Neural cell (in vitro differentiated cells): Measurements from ENCODE around the gene GNAI2. TPM values are rescaled to one million over a fixed set of nuclear protein-coding genes. Genes with fewer than 3 reads are reported as not detected.
A peak's percentile ranks its signal among the peaks of the same experiment; 100 is the strongest.

Source experiments
- H2AFZ ChIP-seq: fragments of 200-600, 300-800 bp; sonication (generic), shearing (Covaris generic); 2 replicates; pipeline ENCODE4 v1.6.0; 2014; ENCODE audit warnings: low read depth, mild to moderate bottlenecking, antibody characterized with exemption, low read length, moderate library complexity
- H3F3A ChIP-seq: fragments of 200-600 bp; shearing (Covaris generic); 2 replicates; pipeline ENCODE4 v1.6.1; 2016; ENCODE audit warnings: mild to moderate bottlenecking, moderate library complexity, mixed read lengths, antibody characterized with exemption, low read length; ENCODE audit not compliant: insufficient read depth, poor library complexity, severe bottlenecking
- H3K27ac ChIP-seq: fragments of 200-600, 300-800 bp; sonication (generic), shearing (Covaris generic); 2 replicates; pipeline ENCODE4 v1.5.1; 2014; ENCODE audit warnings: mild to moderate bottlenecking, low read length, moderate library complexity
- H3K27me3 ChIP-seq: fragments of 300-800, 200-600 bp; sonication (generic), shearing (Covaris generic); 2 replicates; pipeline ENCODE4 v1.6.0; 2014; ENCODE audit warnings: mild to moderate bottlenecking, low read depth, low read length, moderate library complexity; ENCODE audit not compliant: insufficient read depth
- H3K36me3 ChIP-seq: fragments of 300-800, 200-600 bp; sonication (generic), shearing (Covaris generic); 2 replicates; pipeline ENCODE4 v1.5.1; 2014; ENCODE audit warnings: mild to moderate bottlenecking, antibody characterized with exemption, low read length, moderate library complexity; ENCODE audit not compliant: insufficient read depth
- H3K4me2 ChIP-seq: fragments of 300-800, 200-600 bp; sonication (generic), shearing (Covaris generic); 2 replicates; pipeline ENCODE4 v1.6.0; 2014; ENCODE audit warnings: mild to moderate bottlenecking, low read length
- H3K4me3 ChIP-seq: fragments of 300-800, 200-600 bp; sonication (generic), shearing (Covaris generic); 2 replicates; pipeline ENCODE4 v1.5.1; 2014; ENCODE audit warnings: mild to moderate bottlenecking, low read length, moderate library complexity
- H3K79me2 ChIP-seq: fragments of 200-600 bp; shearing (Covaris generic); replicated peaks from 2 replicates; pipeline ENCODE4 v1.6.0; 2014; ENCODE audit warnings: mild to moderate bottlenecking, low read length, moderate library complexity; ENCODE audit not compliant: insufficient read depth
- H3K9ac ChIP-seq: fragments of 300-800, 200-600 bp; sonication (generic), shearing (Covaris generic); 2 replicates; pipeline ENCODE4 v1.6.1; 2016; ENCODE audit warnings: mild to moderate bottlenecking, low read length, mixed read lengths
- H3K9me2 ChIP-seq: fragments of 200-600 bp; shearing (Covaris generic); 2 replicates; pipeline ENCODE4 v1.6.1; 2016; ENCODE audit warnings: mild to moderate bottlenecking, low read length, mixed read lengths; ENCODE audit not compliant: insufficient read depth
- H3K9me3 ChIP-seq: fragments of 200-600, 300-800 bp; sonication (generic), shearing (Covaris generic); 2 replicates; pipeline ENCODE4 v1.6.1; 2016; ENCODE audit warnings: mild to moderate bottlenecking, mixed run types, low read length, moderate library complexity, mixed read lengths
- H4K20me1 ChIP-seq: fragments of 200-600 bp; shearing (Covaris generic); 2 replicates; pipeline ENCODE4 v1.6.1; 2016; ENCODE audit warnings: mild to moderate bottlenecking, mixed run types; ENCODE audit not compliant: insufficient read depth
- EP300 ChIP-seq: fragments of 450-650 bp; conservative IDR thresholded peaks from 2 replicates; pipeline ENCODE4 v1.6.1; 2014; ENCODE audit warnings: antibody characterized with exemption, mild to moderate bottlenecking, moderate library complexity; ENCODE audit not compliant: poor library complexity, severe bottlenecking
- EZH2 ChIP-seq: fragments of 200-600, 300-800 bp; shearing (Covaris generic), sonication (generic); IDR thresholded peaks from 2 replicates; pipeline ENCODE4 v1.6.1; 2014; ENCODE audit warnings: antibody characterized with exemption, low read length, borderline replicate concordance, mild to moderate bottlenecking; ENCODE audit not compliant: insufficient read depth, poor library complexity, severe bottlenecking
- MXI1 ChIP-seq: fragments of 450-650 bp; conservative IDR thresholded peaks from 2 replicates; pipeline ENCODE4 v1.6.1; 2014; ENCODE audit warnings: antibody characterized with exemption, mild to moderate bottlenecking; ENCODE audit not compliant: poor library complexity, severe bottlenecking
- POLR2AphosphoS5 ChIP-seq: IDR thresholded peaks from 2 replicates; pipeline ENCODE4 v1.6.1; 2012
- RAD21 ChIP-seq: fragments of 450-650 bp; conservative IDR thresholded peaks from 2 replicates; pipeline ENCODE4 v1.6.1; 2014; ENCODE audit warnings: antibody characterized with exemption, mild to moderate bottlenecking, moderate library complexity
- SMC3 ChIP-seq: fragments of 450-650 bp; conservative IDR thresholded peaks from 2 replicates; pipeline ENCODE4 v1.6.1; 2014; ENCODE audit warnings: antibody characterized with exemption, mild to moderate bottlenecking, moderate library complexity; ENCODE audit not compliant: poor library complexity
- TAF1 ChIP-seq: IDR thresholded peaks from 2 replicates; pipeline ENCODE4 v1.6.1; 2012; ENCODE audit warnings: low read depth
- polyA plus RNA-seq: library from polyadenylated mRNA; depleted of rRNA; stranded (reverse); fragments of >200 nt; gene quantifications from 2 replicates; pipeline ENCODE4 v1.2.3, GENCODE V29; 2014
- TF ChIP-seq, protein P1 (sequence below): IDR thresholded peaks from 2 replicates; pipeline ENCODE4 v1.6.1; 2012; ENCODE audit warnings: borderline replicate concordance
- TF ChIP-seq, protein P2 (sequence below): fragments of 450-650 bp; IDR thresholded peaks from 2 replicates; pipeline ENCODE4 v1.5.1; 2014; ENCODE audit warnings: antibody characterized with exemption, mild to moderate bottlenecking, moderate library complexity; ENCODE audit not compliant: poor library complexity, severe bottlenecking

Gene GNAI2
- polyA plus RNA-seq, 1 donor from 2014 or later, result 101 TPM

GRCh38 chr3:50192689-50193141 is 43.3 kb upstream of the GNAI2 start:
- no peak overlapping the region for H3K27ac ChIP-seq
- no peaks in the 10 kb centered on the region for H3K9me3 ChIP-seq
- no peak overlapping the region for H3K4me3 ChIP-seq
- no peaks in the 10 kb centered on the region for H4K20me1 ChIP-seq
- H2AFZ ChIP-seq, result no peak overlapping the region
- H3K9me2 ChIP-seq, result no peaks in the 10 kb centered on the region
- H3K9ac ChIP-seq, result no peak overlapping the region
- H3K36me3 ChIP-seq, result no peaks in the 10 kb centered on the region
- TF ChIP-seq MXI1 (no peak), SMC3 (peak; percentile 99), TAF1 (peak; percentile 36), RAD21 (peak; percentile 97), POLR2AphosphoS5 (no peak), EZH2 (no peak), EP300 (peak; percentile 17)
- TF ChIP-seq, protein P1, sequence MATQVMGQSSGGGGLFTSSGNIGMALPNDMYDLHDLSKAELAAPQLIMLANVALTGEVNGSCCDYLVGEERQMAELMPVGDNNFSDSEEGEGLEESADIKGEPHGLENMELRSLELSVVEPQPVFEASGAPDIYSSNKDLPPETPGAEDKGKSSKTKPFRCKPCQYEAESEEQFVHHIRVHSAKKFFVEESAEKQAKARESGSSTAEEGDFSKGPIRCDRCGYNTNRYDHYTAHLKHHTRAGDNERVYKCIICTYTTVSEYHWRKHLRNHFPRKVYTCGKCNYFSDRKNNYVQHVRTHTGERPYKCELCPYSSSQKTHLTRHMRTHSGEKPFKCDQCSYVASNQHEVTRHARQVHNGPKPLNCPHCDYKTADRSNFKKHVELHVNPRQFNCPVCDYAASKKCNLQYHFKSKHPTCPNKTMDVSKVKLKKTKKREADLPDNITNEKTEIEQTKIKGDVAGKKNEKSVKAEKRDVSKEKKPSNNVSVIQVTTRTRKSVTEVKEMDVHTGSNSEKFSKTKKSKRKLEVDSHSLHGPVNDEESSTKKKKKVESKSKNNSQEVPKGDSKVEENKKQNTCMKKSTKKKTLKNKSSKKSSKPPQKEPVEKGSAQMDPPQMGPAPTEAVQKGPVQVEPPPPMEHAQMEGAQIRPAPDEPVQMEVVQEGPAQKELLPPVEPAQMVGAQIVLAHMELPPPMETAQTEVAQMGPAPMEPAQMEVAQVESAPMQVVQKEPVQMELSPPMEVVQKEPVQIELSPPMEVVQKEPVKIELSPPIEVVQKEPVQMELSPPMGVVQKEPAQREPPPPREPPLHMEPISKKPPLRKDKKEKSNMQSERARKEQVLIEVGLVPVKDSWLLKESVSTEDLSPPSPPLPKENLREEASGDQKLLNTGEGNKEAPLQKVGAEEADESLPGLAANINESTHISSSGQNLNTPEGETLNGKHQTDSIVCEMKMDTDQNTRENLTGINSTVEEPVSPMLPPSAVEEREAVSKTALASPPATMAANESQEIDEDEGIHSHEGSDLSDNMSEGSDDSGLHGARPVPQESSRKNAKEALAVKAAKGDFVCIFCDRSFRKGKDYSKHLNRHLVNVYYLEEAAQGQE, result no peak
- TF ChIP-seq, protein P2, sequence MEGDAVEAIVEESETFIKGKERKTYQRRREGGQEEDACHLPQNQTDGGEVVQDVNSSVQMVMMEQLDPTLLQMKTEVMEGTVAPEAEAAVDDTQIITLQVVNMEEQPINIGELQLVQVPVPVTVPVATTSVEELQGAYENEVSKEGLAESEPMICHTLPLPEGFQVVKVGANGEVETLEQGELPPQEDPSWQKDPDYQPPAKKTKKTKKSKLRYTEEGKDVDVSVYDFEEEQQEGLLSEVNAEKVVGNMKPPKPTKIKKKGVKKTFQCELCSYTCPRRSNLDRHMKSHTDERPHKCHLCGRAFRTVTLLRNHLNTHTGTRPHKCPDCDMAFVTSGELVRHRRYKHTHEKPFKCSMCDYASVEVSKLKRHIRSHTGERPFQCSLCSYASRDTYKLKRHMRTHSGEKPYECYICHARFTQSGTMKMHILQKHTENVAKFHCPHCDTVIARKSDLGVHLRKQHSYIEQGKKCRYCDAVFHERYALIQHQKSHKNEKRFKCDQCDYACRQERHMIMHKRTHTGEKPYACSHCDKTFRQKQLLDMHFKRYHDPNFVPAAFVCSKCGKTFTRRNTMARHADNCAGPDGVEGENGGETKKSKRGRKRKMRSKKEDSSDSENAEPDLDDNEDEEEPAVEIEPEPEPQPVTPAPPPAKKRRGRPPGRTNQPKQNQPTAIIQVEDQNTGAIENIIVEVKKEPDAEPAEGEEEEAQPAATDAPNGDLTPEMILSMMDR, result peak; percentile 97
- no peaks in the 10 kb centered on the region for H3K27me3 ChIP-seq
- no peak overlapping the region for H3K4me2 ChIP-seq
- H3K79me2 ChIP-seq, result no peaks in the 10 kb centered on the region
- no peaks in the 10 kb centered on the region for H3F3A ChIP-seq

- H3K9me2 ChIP-seq, result no peaks in the 10 kb centered on the region
Observed at GRCh38 chr3:50193286-50193685, 42.7 kb upstream of the GNAI2 start.

More at GRCh38 chr3:50193286-50193685, 42.7 kb upstream of the GNAI2 start:
- H3K9ac ChIP-seq, result no peak overlapping the region
- H3K4me2 ChIP-seq, result no peak overlapping the region
- no peak overlapping the region for H3K4me3 ChIP-seq
- TF ChIP-seq, protein P1, result no peak
- TF ChIP-seq TAF1, result no peak
- TF ChIP-seq EP300, result no peak
- TF ChIP-seq, protein P2, result no peak
- TF ChIP-seq EZH2, result no peak
- no peak for TF ChIP-seq RAD21
- TF ChIP-seq SMC3, result no peak
- TF ChIP-seq MXI1, result no peak
- no peak for TF ChIP-seq POLR2AphosphoS5
- H3K9me3 ChIP-seq, result no peaks in the 10 kb centered on the region
- H3F3A ChIP-seq, result no peaks in the 10 kb centered on the region
- H3K27me3 ChIP-seq, result no peaks in the 10 kb centered on the region
- no peak overlapping the region for H3K27ac ChIP-seq
- no peaks in the 10 kb centered on the region for H3K79me2 ChIP-seq
- H4K20me1 ChIP-seq, result no peaks in the 10 kb centered on the region
- H3K36me3 ChIP-seq, result no peaks in the 10 kb centered on the region
- H2AFZ ChIP-seq, result no peak overlapping the region
